Raji (cell line): ENCODE measurements around the gene FGD4.

ENCODE experiments used
- POLR2A ChIP-seq: IDR thresholded peaks from 2 replicates; pipeline ENCODE4 v1.6.1; 2011; ENCODE audit warnings: low read depth, low read length, control low read depth; ENCODE audit not compliant: insufficient read depth

Gene FGD4

DNA sequence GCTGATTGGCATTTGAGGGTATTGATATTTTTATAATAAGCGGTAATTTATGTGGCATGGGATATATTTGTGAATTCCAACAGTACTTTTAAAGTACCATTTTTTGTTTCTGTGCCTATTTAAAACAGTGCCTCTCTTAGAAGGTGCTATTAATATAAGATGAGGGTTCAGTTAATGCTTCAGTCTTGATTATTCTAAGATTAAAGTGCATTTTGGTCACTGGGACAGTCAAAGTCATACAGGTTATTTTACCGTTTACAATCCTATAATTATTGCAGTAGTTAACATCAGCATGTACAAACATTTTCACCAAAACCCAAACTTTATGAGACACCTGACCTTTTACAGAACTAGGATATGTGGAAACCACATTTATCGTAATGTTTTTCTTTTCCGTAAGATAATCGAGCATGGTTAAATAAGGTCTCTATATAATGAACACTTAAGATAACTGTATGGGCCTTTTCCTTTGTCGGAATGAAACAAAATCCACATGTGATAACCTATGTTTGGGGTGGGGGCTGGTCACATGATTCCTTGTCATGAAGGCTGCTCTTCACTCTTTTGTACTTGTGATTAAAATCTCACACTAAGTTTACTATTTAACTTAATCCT lies 242.0 kb downstream of the FGD4 start:
- TF ChIP-seq POLR2A: no peak

DNA sequence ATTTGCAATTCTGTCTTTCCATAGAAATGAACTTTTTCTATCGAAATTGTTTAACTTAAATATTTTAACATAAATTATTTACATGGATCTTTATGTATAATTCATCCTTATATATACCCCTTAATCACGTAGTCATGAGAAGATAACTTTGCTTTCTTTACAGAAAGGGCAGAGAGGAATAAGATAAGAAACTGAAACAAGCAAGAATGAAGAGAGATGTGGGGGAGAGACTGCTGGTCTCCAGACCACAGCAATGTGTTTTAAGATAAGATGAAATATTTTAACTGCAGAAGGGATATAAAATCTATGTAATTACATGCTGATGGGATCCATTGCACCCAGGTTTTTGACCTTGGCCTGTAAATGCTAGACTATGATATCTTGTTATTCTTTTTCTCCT lies 245.1 kb downstream of the FGD4 start:
- TF ChIP-seq POLR2A: no peak

DNA sequence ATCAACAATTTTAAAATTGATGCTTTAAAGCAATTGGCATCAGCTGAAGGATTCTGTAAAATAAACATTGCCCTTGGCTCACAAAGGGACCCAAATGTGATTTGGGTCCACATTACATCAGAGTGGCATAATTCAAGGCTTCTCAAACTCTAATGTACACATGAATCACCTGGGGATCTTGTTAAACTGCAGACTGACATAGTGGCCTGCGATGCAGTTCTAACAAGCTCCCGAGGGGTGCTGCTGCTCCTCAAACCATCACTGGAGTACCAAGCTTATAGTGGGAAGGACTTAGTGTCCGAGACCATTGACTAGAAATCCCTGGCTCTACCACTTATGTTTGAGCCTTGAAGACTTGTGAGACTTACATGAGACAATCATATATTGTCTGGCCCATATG lies 247.9 kb downstream of the FGD4 start:
- no peak for TF ChIP-seq POLR2A

DNA sequence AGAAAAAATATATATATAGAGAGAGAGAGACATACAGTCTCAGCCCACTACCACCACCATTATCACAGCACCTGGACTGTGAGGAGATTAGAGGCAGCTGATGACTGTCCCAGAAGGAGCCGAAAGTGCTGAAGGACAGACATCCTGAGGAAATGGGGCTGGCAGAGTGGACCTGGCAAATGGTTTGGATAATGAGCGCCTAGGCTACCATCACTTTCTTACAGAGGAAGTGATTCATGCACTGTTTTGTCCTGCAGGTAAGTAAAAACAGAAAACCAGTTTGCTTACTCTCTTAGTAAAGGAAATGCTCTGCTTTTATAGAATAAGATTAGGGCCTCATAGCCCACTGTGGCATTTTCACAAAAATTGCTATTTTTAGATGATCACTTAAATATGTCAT lies 251.2 kb downstream of the FGD4 start:
- no peak for TF ChIP-seq POLR2A

DNA sequence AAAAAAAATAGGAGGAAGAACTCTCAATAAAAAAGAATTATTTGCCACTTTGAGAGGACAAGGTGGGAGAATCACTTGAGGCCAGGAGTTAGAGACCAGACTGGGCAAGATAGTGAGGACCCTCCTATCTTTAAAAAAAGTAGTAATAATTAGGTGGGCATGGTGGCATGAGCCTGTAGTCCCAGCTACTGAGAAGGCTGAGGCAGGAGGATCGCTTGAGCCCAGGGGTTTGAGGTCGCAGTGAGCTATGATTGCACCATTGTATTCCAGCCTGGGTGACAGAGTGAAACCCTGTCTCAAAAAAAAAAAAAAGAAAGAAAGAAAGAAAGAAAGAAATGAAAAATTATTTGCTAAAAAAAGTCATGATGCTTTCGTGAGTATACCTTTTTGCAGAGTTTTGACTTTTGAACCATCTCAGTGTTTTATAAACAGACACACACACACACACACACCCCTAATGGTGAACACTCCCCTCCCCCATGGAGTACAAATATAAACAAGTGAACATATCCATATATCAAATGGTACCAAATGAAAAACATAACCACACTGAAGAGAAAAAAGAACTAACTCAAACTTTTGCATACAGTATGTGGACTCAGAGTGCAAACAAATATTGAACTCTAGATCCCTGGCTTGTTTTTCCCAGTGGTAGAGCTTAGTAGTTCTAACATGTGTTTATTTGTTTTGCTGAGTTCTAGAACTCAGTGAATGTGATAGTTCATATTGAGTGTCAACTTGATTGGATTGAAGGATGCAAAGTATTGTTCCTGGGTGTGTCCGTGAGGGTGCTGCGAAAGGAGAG lies 252.0 kb downstream of the FGD4 start:
- no peak for TF ChIP-seq POLR2A

DNA sequence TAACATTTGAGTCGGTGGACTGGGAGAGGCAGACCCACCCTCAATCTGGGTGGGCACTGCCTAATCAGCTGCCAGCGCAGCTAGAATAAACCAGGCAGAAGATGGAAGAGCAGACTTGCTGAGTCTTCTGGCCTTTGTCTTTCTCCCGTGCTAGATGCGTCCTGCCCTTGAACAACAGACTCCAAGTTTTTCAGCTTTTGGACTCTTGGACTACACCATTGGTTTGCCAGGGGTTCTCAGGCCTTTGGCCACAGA lies 252.5 kb downstream of the FGD4 start:
- TF ChIP-seq POLR2A: no peak

DNA sequence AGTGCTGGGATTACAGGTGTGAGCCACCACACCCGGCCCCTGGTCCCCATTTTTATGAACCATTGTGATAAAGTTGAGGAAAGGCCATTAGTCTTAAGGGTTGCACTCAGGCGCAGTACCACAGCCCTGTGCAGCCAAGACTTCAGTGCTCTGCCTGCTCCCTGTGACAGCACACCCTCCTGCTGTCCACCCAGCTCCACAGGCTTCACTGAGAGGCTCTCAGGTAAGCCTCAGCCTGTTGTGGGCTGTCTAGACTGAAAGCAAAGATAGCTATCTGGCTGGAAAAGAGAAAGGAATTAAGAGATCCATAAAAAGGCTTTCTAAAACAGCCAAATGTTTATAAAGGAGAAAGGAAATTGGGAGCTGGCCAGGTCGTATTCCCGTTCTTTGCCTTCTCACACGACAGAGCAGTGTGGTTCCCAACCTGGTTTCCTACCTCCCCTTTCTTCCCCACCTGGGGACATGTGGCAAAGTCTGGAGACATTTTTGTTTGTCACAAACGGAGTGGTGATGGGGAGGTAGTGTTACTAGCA lies 260.6 kb downstream of the FGD4 start:
- no peak for TF ChIP-seq POLR2A

DNA sequence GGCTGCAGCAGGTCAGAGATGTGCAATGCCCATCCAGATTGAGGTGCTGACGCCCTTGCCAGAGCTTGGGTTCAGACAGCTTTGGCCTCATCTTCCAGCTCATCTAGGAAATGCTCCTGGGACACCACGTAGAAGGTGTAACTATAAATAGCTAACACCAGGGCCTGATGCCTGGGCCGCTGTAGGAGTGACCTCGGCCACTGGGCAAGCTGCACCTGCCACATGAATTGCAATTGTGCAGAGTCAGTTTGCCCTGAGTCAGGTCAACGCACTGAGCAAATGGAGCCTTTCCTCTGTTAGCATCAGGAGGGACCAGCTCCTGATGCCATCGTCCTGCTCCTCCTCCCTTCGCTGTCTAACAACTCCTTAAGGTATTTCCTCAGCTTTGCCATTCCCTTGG lies 262.3 kb downstream of the FGD4 start:
- no peak for TF ChIP-seq POLR2A

DNA sequence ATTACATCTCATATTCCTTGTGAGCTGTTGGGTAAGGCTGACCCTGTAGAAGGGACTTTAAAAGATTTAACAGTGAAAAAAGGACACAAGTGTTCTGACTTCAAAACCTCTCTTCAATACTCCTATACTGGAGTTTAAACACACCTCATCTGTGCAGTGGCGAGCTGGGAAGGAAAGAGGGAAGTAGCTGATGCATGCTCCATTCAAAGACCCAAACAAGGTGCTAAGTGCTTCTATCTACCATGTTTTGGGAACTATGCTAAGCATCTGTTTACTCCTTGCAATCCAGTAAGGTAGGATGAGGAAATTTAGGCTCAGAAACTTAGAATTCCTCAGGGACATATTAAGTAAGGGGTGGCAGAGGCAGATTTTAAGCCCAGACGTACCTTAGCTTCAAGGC lies 263.3 kb downstream of the FGD4 start:
- no peak for TF ChIP-seq POLR2A

DNA sequence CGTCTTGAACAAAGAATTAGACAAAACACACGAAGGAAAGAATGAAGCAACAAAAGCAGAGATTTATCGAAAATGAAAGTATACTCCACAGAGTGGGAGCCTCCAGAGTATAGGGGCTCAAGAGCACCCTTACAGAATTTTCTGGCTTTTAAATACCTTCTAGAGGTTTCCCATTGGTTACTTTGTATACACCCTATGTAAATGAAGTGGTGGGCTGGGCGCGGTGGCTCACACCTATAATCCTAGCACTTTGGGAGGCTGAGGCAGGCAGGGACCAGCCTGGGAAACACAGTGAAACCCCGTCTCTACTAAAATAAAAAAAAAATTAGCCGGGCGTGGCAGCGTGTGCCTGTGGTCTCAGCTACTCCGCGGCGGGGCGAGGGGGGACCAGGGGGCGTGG lies 266.7 kb downstream of the FGD4 start:
- TF ChIP-seq POLR2A: no peak

DNA sequence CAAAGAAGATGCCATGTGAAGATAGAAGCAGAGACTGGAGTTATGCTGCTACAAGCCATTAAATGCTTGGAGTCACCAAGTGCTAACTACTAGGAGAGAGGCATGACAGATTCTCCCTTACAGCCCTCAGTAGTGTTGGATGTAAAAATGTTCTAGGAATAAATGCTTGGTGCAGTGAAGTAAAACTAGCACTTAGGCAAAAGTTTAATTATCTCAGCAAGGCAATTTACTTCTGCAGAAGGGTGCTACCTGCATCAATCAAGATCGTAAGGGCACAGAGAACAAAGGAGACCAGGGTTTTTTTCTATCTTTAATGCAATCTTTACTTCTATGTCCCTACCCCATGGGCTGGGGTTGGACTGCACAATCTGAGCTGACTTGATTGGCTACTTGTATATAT lies 270.2 kb downstream of the FGD4 start:
- no peak for TF ChIP-seq POLR2A

DNA sequence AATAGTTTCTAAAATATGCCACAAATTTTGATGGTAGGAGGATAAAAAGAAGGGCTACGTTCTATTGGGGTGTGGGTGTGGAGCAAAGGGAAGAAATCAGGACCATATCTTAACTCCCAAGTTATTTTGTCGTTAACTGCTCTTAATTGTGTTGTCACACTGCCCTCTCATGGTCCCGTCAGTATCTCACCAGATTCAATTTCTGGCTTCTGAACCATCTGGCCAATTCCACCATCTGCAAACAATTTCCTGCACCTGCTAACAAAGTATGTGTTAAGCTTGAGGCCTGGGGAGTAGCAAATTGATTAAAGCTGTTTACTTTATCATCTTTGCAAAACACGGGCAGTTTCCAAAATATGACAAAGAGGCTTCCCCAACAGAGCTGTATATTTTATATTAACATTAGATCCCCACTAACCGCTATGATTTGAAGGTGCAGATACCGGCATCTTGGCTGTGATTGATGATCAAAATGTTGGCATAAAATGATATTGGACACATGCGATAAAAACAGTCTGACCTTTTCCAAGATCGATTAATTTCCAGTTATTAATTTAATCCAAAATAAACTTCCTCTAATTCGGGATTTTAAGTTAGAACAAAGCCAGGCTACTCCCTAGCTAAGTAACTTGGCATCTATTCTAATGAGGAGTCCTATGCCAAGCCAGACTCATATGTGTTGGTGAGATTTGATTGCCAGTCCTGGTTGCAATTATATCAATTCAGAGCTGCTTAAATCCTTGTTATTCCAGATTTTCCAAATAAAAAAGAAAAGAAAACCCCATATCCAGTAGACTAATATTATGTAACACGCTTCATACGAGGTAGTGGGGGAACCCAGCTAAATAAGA lies 272.8 kb downstream of the FGD4 start:
- TF ChIP-seq POLR2A: no peak

DNA sequence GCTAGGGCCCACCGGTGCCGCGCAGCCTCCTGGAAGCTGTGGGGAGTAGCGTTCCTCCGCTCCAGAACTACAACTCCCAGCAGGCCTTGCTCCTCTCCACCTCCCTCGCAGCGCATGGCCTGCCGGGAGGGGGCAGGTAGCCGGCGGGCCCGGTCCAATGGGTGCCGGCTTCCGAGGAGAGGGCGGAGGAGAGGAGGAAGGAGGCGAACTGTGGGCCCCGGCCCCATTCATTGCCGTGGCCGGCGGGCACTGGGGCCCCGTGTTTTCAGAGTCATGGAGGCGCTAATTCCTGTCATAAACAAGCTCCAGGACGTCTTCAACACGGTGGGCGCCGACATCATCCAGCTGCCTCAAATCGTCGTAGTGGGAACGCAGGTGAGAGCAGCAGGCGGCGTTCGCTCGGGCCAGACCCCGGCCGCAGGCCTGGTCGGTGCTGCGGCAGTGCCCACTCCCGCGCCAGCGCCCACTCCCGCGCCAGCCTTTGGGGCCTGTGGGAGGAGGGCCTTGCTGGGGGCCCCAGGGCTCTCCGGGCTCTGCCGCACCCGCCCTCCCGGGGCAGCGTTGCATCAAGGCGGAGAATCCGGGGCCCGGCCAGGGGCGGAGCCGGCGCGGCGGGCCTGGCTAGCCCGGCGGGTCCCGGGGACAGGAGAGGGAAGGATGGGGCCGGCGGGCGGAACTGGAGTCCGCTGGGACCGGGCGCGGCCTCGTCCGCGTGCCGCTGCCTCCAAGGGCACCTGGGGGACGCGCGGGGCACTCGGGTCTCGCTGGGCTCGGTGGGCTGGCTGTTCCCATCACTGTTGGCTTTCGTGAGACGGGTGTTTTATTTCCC lies 279.9 kb downstream of the FGD4 start, which contains the start of gene DNM1L:
Gene DNM1L, plus strand, starts transcription at position 211 of the 829 bp plus-strand sequence. Its CDS starts 63 bp downstream, at position 274.
- peak; percentile 87 for TF ChIP-seq POLR2A

DNA sequence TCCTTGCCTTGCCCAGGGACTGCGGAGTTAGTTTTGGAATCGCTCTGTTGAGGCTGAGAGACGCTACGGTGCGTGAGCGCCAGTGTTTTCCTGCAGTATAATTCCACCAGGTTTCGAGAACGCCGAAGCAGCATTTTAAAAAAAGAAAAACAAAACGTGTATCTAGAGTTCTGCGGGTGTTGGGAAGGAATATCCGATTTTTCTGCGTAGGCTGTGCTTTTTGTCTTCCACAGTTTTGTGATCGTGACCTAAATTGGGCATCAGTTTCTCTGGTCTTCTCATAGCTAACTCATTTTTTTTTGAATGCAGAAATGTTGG lies 280.5 kb downstream of the FGD4 start:
- no peak for TF ChIP-seq POLR2A

DNA sequence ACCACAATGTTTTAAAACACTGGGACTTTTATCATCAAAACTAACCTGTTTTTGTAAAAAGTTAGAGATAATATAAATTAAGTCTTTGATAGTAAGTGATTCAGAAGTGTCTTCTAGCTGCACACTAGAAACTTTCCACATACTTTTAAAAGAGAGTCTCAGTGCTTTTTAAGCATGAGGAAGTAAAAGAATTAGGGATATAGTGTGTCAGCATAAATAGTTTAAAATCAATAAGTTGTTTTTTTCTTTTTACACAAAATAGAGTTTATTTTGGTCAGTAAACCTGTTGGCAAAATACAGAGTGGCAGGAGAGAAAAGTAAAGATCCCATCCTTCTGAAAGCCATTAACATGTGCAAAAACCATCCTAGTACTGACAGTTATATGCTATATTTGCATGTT lies 281.4 kb downstream of the FGD4 start:
- no peak for TF ChIP-seq POLR2A
